ENCODE data around the gene GULP1. TPM values are rescaled to one million over a fixed set of nuclear protein-coding genes. Genes with fewer than 3 reads are reported as not detected.

Gene GULP1
- total and polyA plus RNA-seq, 12 donors: 2.0 to 6.0 (median 4.7) TPM

- H3K27me3 ChIP-seq: no peaks in the 10 kb centered on the region
- TF ChIP-seq, protein P1, sequence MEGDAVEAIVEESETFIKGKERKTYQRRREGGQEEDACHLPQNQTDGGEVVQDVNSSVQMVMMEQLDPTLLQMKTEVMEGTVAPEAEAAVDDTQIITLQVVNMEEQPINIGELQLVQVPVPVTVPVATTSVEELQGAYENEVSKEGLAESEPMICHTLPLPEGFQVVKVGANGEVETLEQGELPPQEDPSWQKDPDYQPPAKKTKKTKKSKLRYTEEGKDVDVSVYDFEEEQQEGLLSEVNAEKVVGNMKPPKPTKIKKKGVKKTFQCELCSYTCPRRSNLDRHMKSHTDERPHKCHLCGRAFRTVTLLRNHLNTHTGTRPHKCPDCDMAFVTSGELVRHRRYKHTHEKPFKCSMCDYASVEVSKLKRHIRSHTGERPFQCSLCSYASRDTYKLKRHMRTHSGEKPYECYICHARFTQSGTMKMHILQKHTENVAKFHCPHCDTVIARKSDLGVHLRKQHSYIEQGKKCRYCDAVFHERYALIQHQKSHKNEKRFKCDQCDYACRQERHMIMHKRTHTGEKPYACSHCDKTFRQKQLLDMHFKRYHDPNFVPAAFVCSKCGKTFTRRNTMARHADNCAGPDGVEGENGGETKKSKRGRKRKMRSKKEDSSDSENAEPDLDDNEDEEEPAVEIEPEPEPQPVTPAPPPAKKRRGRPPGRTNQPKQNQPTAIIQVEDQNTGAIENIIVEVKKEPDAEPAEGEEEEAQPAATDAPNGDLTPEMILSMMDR (IDR thresholded peaks at IDR 0.05): no peak
- no peak overlapping the region for H3K27ac ChIP-seq
- H3K9me3 ChIP-seq: peaks cover 0 to 28% (median 6%) of the 10 kb centered on the region in 11 donors
- intact Hi-C loops (cut with DNase I): no loop called here
- 93 to 94% methylated on average over 2 of the region's 2 CpGs for WGBS, 2 donors
- H3K36me3 ChIP-seq: no peaks in the 10 kb centered on the region
- DNase-seq: no peak
- no peaks in the 10 kb centered on the region for H3K4me1 ChIP-seq
- no peak overlapping the region for H3K4me3 ChIP-seq
- no peak for ATAC-seq
Observed at GRCh38 chr2:188474316-188474715, 182.6 kb downstream of the GULP1 start.

DNA sequence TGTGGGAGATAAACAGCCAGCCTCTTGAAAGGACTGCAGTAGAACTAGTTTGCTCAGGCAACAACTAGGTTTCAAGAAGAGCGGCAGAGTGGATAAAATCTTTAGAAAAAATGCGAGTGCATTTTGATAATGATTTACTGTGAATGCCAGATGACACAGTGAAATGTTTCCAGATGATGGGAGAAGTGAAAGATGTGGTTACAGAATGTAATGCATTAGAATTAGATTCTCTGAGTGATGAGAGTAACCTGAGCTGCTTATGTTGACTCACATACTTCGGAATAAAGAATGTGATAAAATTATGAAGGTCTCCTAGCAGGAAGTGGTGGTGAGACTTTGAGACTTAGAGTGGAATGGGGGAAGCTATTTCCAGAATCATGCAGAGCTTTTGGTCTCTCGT lies 184.3 kb downstream of the GULP1 start:
- intact Hi-C loops (cut with DNase I): no loop called here

DNA sequence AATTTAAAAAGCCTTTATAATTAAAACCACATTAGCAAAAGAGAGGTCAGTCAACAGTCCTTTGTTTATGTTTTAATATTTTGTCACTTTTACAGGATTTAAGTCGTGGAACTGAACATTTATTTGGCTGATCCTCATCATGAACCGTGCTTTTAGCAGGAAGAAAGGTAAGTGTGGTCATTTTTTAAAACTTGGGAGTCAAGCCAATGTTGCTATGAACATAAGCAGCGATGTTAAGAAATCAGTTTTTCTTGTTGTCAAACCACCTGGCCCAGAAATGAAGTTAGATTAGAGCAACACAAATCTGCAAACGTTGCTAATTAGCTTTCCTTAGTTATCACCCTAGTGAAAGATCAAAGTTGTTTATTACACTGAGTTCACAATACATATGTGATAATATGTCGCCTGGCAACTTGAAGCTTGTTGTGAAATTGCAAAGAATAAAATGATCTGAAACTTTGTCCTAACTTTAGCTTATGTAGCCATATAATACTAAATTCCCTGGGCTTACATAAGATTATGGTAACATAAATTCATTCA lies 186.0 kb downstream of the GULP1 start:
- H3K4me1 ChIP-seq: no peaks in the 10 kb centered on the region
- DNase-seq: no peak
- intact Hi-C loops (cut with DNase I): no loop called here
- no peaks in the 10 kb centered on the region for H3K27me3 ChIP-seq
- no peaks in the 10 kb centered on the region for H3K9me3 ChIP-seq
- no peak overlapping the region for H3K27ac ChIP-seq
- H3K36me3 ChIP-seq: no peaks in the 10 kb centered on the region
- TF ChIP-seq, protein P1 (IDR thresholded peaks at IDR 0.05): no peak
- ATAC-seq: no peak
- H3K4me3 ChIP-seq: no peak overlapping the region
- 72 to 74% methylated on average over 5 of the region's 5 CpGs for WGBS, 2 donors

More for the DNA sequence above, 184.3 kb downstream of the GULP1 start:
- H3K9me3 ChIP-seq: peaks cover 0 to 15% (median 0%) of the 10 kb centered on the region in 11 donors
- ATAC-seq (no peak), DNase-seq (no peak)
- H3K4me1 ChIP-seq: no peaks in the 10 kb centered on the region
- no peaks in the 10 kb centered on the region for H3K27me3 ChIP-seq
- H3K36me3 ChIP-seq: no peaks in the 10 kb centered on the region
- WGBS, 2 donors: 62 to 64% methylated on average over 4 of the region's 4 CpGs
- TF ChIP-seq, protein P1 (IDR thresholded peaks at IDR 0.05): no peak
- H3K27ac ChIP-seq: no peak overlapping the region
- no peak overlapping the region for H3K4me3 ChIP-seq

DNA sequence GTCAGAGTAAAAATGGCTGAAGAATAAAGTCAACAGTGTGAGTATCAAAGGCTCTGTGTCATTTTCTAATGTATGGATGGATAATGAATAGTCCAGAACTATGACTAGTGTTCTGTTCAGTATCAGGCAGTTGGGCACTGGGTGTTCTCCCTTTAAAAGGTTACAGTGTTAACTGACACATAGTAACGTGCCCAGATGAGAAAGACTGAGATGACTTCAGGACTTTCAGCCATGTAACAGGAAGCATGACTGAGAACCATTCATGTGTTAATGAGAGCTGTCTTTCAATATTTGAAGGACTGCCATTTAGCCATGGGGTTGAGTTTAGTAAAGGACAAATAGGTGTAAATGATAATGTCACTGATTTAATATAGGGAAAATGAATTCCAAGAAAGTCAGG lies 187.1 kb downstream of the GULP1 start:
- Histone ChIP-seq H3K4me3 (no peak overlapping the region), H3K36me3 (no peaks in the 10 kb centered on the region), H3K9me3 (no peaks in the 10 kb centered on the region), H3K27me3 (no peaks in the 10 kb centered on the region), H3K27ac (no peak overlapping the region), H3K4me1 (no peaks in the 10 kb centered on the region)
- intact Hi-C loops (cut with DNase I): no loop called here
- DNase-seq (no peak), ATAC-seq (no peak)
- WGBS, 2 donors: 29 to 33% methylated on average over 1 of the region's 1 CpG
- TF ChIP-seq, protein P1 (IDR thresholded peaks at IDR 0.05): no peak

All from heart right ventricle (tissue), 16 donors.